ENCODE results near the gene NOTCH4.

Gene NOTCH4

GRCh38 chr6:32254761-32255198 is 30.9 kb upstream of the NOTCH4 start:
- Histone ChIP-seq H3K4me1 (ENCODE audit: control extremely low read depth in 1 of 4, control insufficient read depth in 4 of 4, insufficient read depth in 4 of 4, low read length in 3 of 4) (peaks cover 0 to 11% (median 2%) of the 10 kb centered on the region in 4 experiments), H3K27me3 (replicated peaks in 2 of 5; ENCODE audit: control insufficient read depth in 4 of 5, insufficient read depth in 5 of 5, low read length in 4 of 5) (no peaks in the 10 kb centered on the region), H3K27ac (ENCODE audit: insufficient read depth in 1 of 2, low read depth in 1 of 2, low read length in 2 of 2, poor library complexity in 1 of 2, severe bottlenecking in 2 of 2) (no peak overlapping the region), H3K9me3 (ENCODE audit: control extremely low read depth in 1 of 5, control insufficient read depth in 4 of 5, insufficient read depth in 2 of 5, low read depth in 1 of 5, low read length in 4 of 5) (no peaks in the 10 kb centered on the region), H3K36me3 (ENCODE audit: control insufficient read depth in 4 of 4, insufficient read depth in 4 of 4, low read length in 3 of 4) (no peaks in the 10 kb centered on the region), H3K4me3 (ENCODE audit: control insufficient read depth in 1 of 7, extremely low read depth in 1 of 7, insufficient read depth in 4 of 7, low read depth in 2 of 7, low read length in 6 of 7) (peak overlapping the region in 4 of 7 experiments; percentile 48 to 76 (median 58))
- 64% methylated on average over 11 of the region's 12 CpGs for WGBS (ENCODE audit: insufficient coverage)
- POLR2A ChIA-PET: interaction anchor here (0.6 kb wide), 1 partner anchor 636 kb away, joined by 4 read pairs; no protein-coding TSS in a partner anchor
- CTCF ChIA-PET: interaction anchor here (1.3 to 1.7 kb wide), 5 partner anchors 9 to 137 kb away, joined by 3 to 5 read pairs (median 4); no protein-coding TSS in a partner anchor
- no peak for DNase-seq

GRCh38 chr6:32252331-32253009 is 28.6 kb upstream of the NOTCH4 start:
- no peak for DNase-seq
- peaks cover 0 to 11% (median 2%) of the 10 kb centered on the region in 4 experiments for H3K4me1 ChIP-seq (ENCODE audit: control extremely low read depth in 1 of 4, control insufficient read depth in 4 of 4, insufficient read depth in 4 of 4, low read length in 3 of 4)
- 0% methylated on average over 1 of the region's 2 CpGs for WGBS (ENCODE audit: insufficient coverage)
- no peak overlapping the region for H3K27ac ChIP-seq (ENCODE audit: insufficient read depth in 1 of 2, low read depth in 1 of 2, low read length in 2 of 2, poor library complexity in 1 of 2, severe bottlenecking in 2 of 2)
- CTCF ChIA-PET: interaction anchor here (0.6 to 1.3 kb wide), 3 partner anchors 10 to 63 kb away, joined by 3 read pairs; no protein-coding TSS in a partner anchor
- H3K36me3 ChIP-seq (ENCODE audit: control insufficient read depth in 4 of 4, insufficient read depth in 4 of 4, low read length in 3 of 4): no peaks in the 10 kb centered on the region
- POLR2A ChIA-PET: no interaction called here
- no peaks in the 10 kb centered on the region for H3K27me3 ChIP-seq (replicated peaks in 2 of 5; ENCODE audit: control insufficient read depth in 4 of 5, insufficient read depth in 5 of 5, low read length in 4 of 5)
- H3K4me3 ChIP-seq (ENCODE audit: control insufficient read depth in 1 of 7, extremely low read depth in 1 of 7, insufficient read depth in 4 of 7, low read depth in 2 of 7, low read length in 6 of 7): no peak overlapping the region
- H3K9me3 ChIP-seq (ENCODE audit: control extremely low read depth in 1 of 5, control insufficient read depth in 4 of 5, insufficient read depth in 2 of 5, low read depth in 1 of 5, low read length in 4 of 5): peaks cover 0 to 2% (median 0%) of the 10 kb centered on the region in 5 experiments

GRCh38 chr6:32249262-32249661 is 25.4 kb upstream of the NOTCH4 start:
- 80% methylated on average over 1 of the region's 2 CpGs for WGBS (ENCODE audit: insufficient coverage)
- Histone ChIP-seq H3K27me3 (replicated peaks in 2 of 5; ENCODE audit: control insufficient read depth in 4 of 5, insufficient read depth in 5 of 5, low read length in 4 of 5) (peaks cover 0 to under 1% (median 0%) of the 10 kb centered on the region in 5 experiments), H3K4me1 (ENCODE audit: control extremely low read depth in 1 of 4, control insufficient read depth in 4 of 4, insufficient read depth in 4 of 4, low read length in 3 of 4) (peaks cover 0 to 4% (median 4%) of the 10 kb centered on the region in 4 experiments), H3K27ac (ENCODE audit: insufficient read depth in 1 of 2, low read depth in 1 of 2, low read length in 2 of 2, poor library complexity in 1 of 2, severe bottlenecking in 2 of 2) (no peak overlapping the region), H3K9me3 (ENCODE audit: control extremely low read depth in 1 of 5, control insufficient read depth in 4 of 5, insufficient read depth in 2 of 5, low read depth in 1 of 5, low read length in 4 of 5) (peaks cover 0 to 2% (median 0%) of the 10 kb centered on the region in 5 experiments), H3K36me3 (ENCODE audit: control insufficient read depth in 4 of 4, insufficient read depth in 4 of 4, low read length in 3 of 4) (no peaks in the 10 kb centered on the region), H3K4me3 (ENCODE audit: control insufficient read depth in 1 of 7, extremely low read depth in 1 of 7, insufficient read depth in 4 of 7, low read depth in 2 of 7, low read length in 6 of 7) (no peak overlapping the region)
- ChIA-PET POLR2A (no interaction called here), CTCF (interaction anchor here (1.0 to 2.4 kb wide), 4 partner anchors 8 to 164 kb away, joined by 3 to 8 read pairs (median 3); no protein-coding TSS in a partner anchor)
- DNase-seq: no peak

- 0% methylated on average over 1 of the region's 2 CpGs for WGBS (ENCODE audit: insufficient coverage)
- no peak overlapping the region for H3K27ac ChIP-seq (ENCODE audit: insufficient read depth in 1 of 2, low read depth in 1 of 2, low read length in 2 of 2, poor library complexity in 1 of 2, severe bottlenecking in 2 of 2)
- POLR2A ChIA-PET: no interaction called here
Measured at GRCh38 chr6:32247401-32247800, 23.5 kb upstream of the NOTCH4 start.

GRCh38 chr6:32244946-32245398 is 21.1 kb upstream of the NOTCH4 start:
- H3K4me3 ChIP-seq (ENCODE audit: control insufficient read depth in 1 of 7, extremely low read depth in 1 of 7, insufficient read depth in 4 of 7, low read depth in 2 of 7, low read length in 6 of 7): peak overlapping the region in 3 of 7 experiments; percentile 43 to 46 (median 44)
- no peak overlapping the region for H3K27ac ChIP-seq (ENCODE audit: insufficient read depth in 1 of 2, low read depth in 1 of 2, low read length in 2 of 2, poor library complexity in 1 of 2, severe bottlenecking in 2 of 2)
- WGBS (ENCODE audit: insufficient coverage): 0% methylated on average over 12 of the region's 14 CpGs
- H3K4me1 ChIP-seq (ENCODE audit: control extremely low read depth in 1 of 4, control insufficient read depth in 4 of 4, insufficient read depth in 4 of 4, low read length in 3 of 4): peaks cover 0 to 4% (median 4%) of the 10 kb centered on the region in 4 experiments
- CTCF ChIA-PET: interaction anchor here (1.0 to 1.7 kb wide), 11 partner anchors 9 to 624 kb away, joined by 3 to 12 read pairs (median 3); partner anchors contain the start of gene GPSM3
- POLR2A ChIA-PET: interaction anchor here (0.6 kb wide), 1 partner anchor 441 kb away, joined by 4 read pairs; no protein-coding TSS in a partner anchor
- peak; percentile 74 to 79 (median 78) for DNase-seq
- H3K36me3 ChIP-seq (ENCODE audit: control insufficient read depth in 4 of 4, insufficient read depth in 4 of 4, low read length in 3 of 4): no peaks in the 10 kb centered on the region
- peaks cover 0 to 3% (median 0%) of the 10 kb centered on the region in 5 experiments for H3K27me3 ChIP-seq (replicated peaks in 2 of 5; ENCODE audit: control insufficient read depth in 4 of 5, insufficient read depth in 5 of 5, low read length in 4 of 5)
- H3K9me3 ChIP-seq (ENCODE audit: control extremely low read depth in 1 of 5, control insufficient read depth in 4 of 5, insufficient read depth in 2 of 5, low read depth in 1 of 5, low read length in 4 of 5): peaks cover 0 to 2% (median 0%) of the 10 kb centered on the region in 5 experiments

More at GRCh38 chr6:32247401-32247800, 23.5 kb upstream of the NOTCH4 start:
- peaks cover 0 to 4% (median 4%) of the 10 kb centered on the region in 4 experiments for H3K4me1 ChIP-seq (ENCODE audit: control extremely low read depth in 1 of 4, control insufficient read depth in 4 of 4, insufficient read depth in 4 of 4, low read length in 3 of 4)
- no peak overlapping the region for H3K4me3 ChIP-seq (ENCODE audit: control insufficient read depth in 1 of 7, extremely low read depth in 1 of 7, insufficient read depth in 4 of 7, low read depth in 2 of 7, low read length in 6 of 7)
- H3K9me3 ChIP-seq (ENCODE audit: control extremely low read depth in 1 of 5, control insufficient read depth in 4 of 5, insufficient read depth in 2 of 5, low read depth in 1 of 5, low read length in 4 of 5): peaks cover 0 to 2% (median 0%) of the 10 kb centered on the region in 5 experiments
- no peak for DNase-seq
- no peaks in the 10 kb centered on the region for H3K36me3 ChIP-seq (ENCODE audit: control insufficient read depth in 4 of 4, insufficient read depth in 4 of 4, low read length in 3 of 4)
- H3K27me3 ChIP-seq (replicated peaks in 2 of 5; ENCODE audit: control insufficient read depth in 4 of 5, insufficient read depth in 5 of 5, low read length in 4 of 5): peaks cover 0 to 3% (median 0%) of the 10 kb centered on the region in 5 experiments
- CTCF ChIA-PET: interaction anchor here (1.0 to 2.4 kb wide), 2 partner anchors 12 to 166 kb away, joined by 3 to 8 read pairs; no protein-coding TSS in a partner anchor

- ChIA-PET CTCF (interaction anchor here (0.7 to 1.7 kb wide), 4 partner anchors 12 to 540 kb away, joined by 3 to 12 read pairs (median 5); no protein-coding TSS in a partner anchor), POLR2A (no interaction called here)
- Histone ChIP-seq H3K9me3 (ENCODE audit: control extremely low read depth in 1 of 5, control insufficient read depth in 4 of 5, insufficient read depth in 2 of 5, low read depth in 1 of 5, low read length in 4 of 5) (peaks cover 0 to 2% (median 0%) of the 10 kb centered on the region in 5 experiments), H3K4me3 (ENCODE audit: control insufficient read depth in 1 of 7, extremely low read depth in 1 of 7, insufficient read depth in 4 of 7, low read depth in 2 of 7, low read length in 6 of 7) (no peak overlapping the region), H3K27ac (ENCODE audit: insufficient read depth in 1 of 2, low read depth in 1 of 2, low read length in 2 of 2, poor library complexity in 1 of 2, severe bottlenecking in 2 of 2) (no peak overlapping the region), H3K36me3 (ENCODE audit: control insufficient read depth in 4 of 4, insufficient read depth in 4 of 4, low read length in 3 of 4) (no peaks in the 10 kb centered on the region), H3K27me3 (replicated peaks in 2 of 5; ENCODE audit: control insufficient read depth in 4 of 5, insufficient read depth in 5 of 5, low read length in 4 of 5) (peaks cover 0 to 3% (median 0%) of the 10 kb centered on the region in 5 experiments), H3K4me1 (ENCODE audit: control extremely low read depth in 1 of 4, control insufficient read depth in 4 of 4, insufficient read depth in 4 of 4, low read length in 3 of 4) (peaks cover 0 to 4% (median 4%) of the 10 kb centered on the region in 4 experiments)
- DNase-seq: no peak
- WGBS (ENCODE audit: insufficient coverage): no CpG with 5 or more reads among the region's 4 CpGs
Measured at GRCh38 chr6:32244270-32244669, 20.4 kb upstream of the NOTCH4 start.
